NCI-H146 (cell line): ENCODE data around the gene WEE2.
"Not testable (repeated sequence)": the region's sequence is repeated elsewhere in the genome, so short reads cannot be mapped to it uniquely, and the experiment has no call there.

Experiments used
- DNase-seq: peaks from one replicate; lab custom pipeline; 2025; lab: John Stamatoyannopoulos, UW

Gene WEE2

GRCh38 chr7:141708351-141708750, at the start of gene WEE2:
Gene WEE2, plus strand, starts transcription at chr7:141708353. Its CDS starts 406 bp downstream, at chr7:141708759.
- peak; percentile 71 for DNase-seq

- DNase-seq, result no peak
Measured at GRCh38 chr7:141659501-141659900, 48.7 kb upstream of the WEE2 start.

GRCh38 chr7:141660259-141660658, 47.9 kb upstream of the WEE2 start:
- no peak for DNase-seq

GRCh38 chr7:141663081-141663849, 44.9 kb upstream of the WEE2 start:
- DNase-seq, result no peak

- no peak for DNase-seq
Measured at GRCh38 chr7:141664450-141664849, 43.7 kb upstream of the WEE2 start.

- no peak for DNase-seq
Measured at GRCh38 chr7:141665208-141666035, 42.7 kb upstream of the WEE2 start.

GRCh38 chr7:141666071-141666470, 42.1 kb upstream of the WEE2 start:
- no peak for DNase-seq

- no peak for DNase-seq
Measured at GRCh38 chr7:141668853-141669252, 39.3 kb upstream of the WEE2 start.

GRCh38 chr7:141671705-141672496, 36.3 kb upstream of the WEE2 start:
- no peak for DNase-seq

- no peak for DNase-seq
Measured at GRCh38 chr7:141673346-141673745, 34.8 kb upstream of the WEE2 start.

- DNase-seq, result no peak
Measured at GRCh38 chr7:141674171-141674671, 33.9 kb upstream of the WEE2 start.

- DNase-seq, result no peak
Measured at GRCh38 chr7:141674702-141675101, 33.5 kb upstream of the WEE2 start.

GRCh38 chr7:141675436-141676215, 32.5 kb upstream of the WEE2 start:
- no peak for DNase-seq

GRCh38 chr7:141676618-141677017, 31.5 kb upstream of the WEE2 start:
- DNase-seq, result no peak

GRCh38 chr7:141679014-141679413, 29.1 kb upstream of the WEE2 start:
- no peak for DNase-seq

- no peak for DNase-seq
Measured at GRCh38 chr7:141685285-141686023, 22.7 kb upstream of the WEE2 start.

- DNase-seq, result no peak
Measured at GRCh38 chr7:141686074-141686473, 22.1 kb upstream of the WEE2 start.

- DNase-seq, result no peak
Measured at GRCh38 chr7:141686670-141687069, 21.5 kb upstream of the WEE2 start.

- no peak for DNase-seq
Measured at GRCh38 chr7:141688043-141688442, 20.1 kb upstream of the WEE2 start.

- not testable (repeated sequence) for DNase-seq
Measured at GRCh38 chr7:141689072-141689825, 18.9 kb upstream of the WEE2 start.
